MM.1S (cell line): Measurements from ENCODE around the gene SFMBT2.

Experiments
- DNase-seq: peaks from one replicate; pipeline ENCODE4 v3.0.0-alpha.2; 2015
- H2AFZ ChIP-seq: fragments of 300-600 bp; sonication (generic); 2 replicates; pipeline ENCODE4 v1.6.0; 2016; ENCODE audit warnings: antibody characterized with exemption, low read length
- H3F3A ChIP-seq: fragments of 300-600 bp; sonication (generic); 2 replicates; pipeline ENCODE4 v1.6.1; 2016; ENCODE audit warnings: mild to moderate bottlenecking, antibody characterized with exemption, low read length, moderate library complexity, mixed read lengths; ENCODE audit not compliant: insufficient read depth
- H3K27ac ChIP-seq: fragments of 300-600 bp; sonication (generic); 2 replicates; pipeline ENCODE4 v1.5.1; 2016; ENCODE audit warnings: mild to moderate bottlenecking, low read length
- H3K27me3 ChIP-seq: fragments of 300-600 bp; sonication (generic); replicated peaks from 2 replicates; pipeline ENCODE4 v1.6.0; 2016; ENCODE audit warnings: low read length; ENCODE audit not compliant: insufficient read depth
- H3K36me3 ChIP-seq: fragments of 300-600 bp; sonication (generic); replicated peaks from 2 replicates; pipeline ENCODE4 v1.6.1; 2016; ENCODE audit warnings: mild to moderate bottlenecking, low read length, mixed read lengths; ENCODE audit not compliant: insufficient read depth
- H3K4me1 ChIP-seq: fragments of 300-600 bp; sonication (generic); 2 replicates; pipeline ENCODE4 v1.6.1; 2016; ENCODE audit warnings: low read length, mixed read lengths
- H3K4me2 ChIP-seq: fragments of 300-600 bp; sonication (generic); 2 replicates; pipeline ENCODE4 v1.6.0; 2016; ENCODE audit warnings: low read depth, low read length
- H3K4me3 ChIP-seq: fragments of 300-600 bp; sonication (generic); 2 replicates; pipeline ENCODE4 v1.5.1; 2016; ENCODE audit warnings: low read length, mixed read lengths
- H3K79me2 ChIP-seq: fragments of 300-600 bp; sonication (generic); 2 replicates; pipeline ENCODE4 v1.6.1; 2016; ENCODE audit warnings: mixed run types, low read length, mixed read lengths
- H3K9ac ChIP-seq: fragments of 300-600 bp; sonication (generic); 2 replicates; pipeline ENCODE4 v1.6.1; 2016; ENCODE audit warnings: low read length, mixed read lengths
- H3K9me2 ChIP-seq: fragments of 300-600 bp; sonication (generic); replicated peaks from 2 replicates; pipeline ENCODE4 v1.6.1; 2016; ENCODE audit warnings: mild to moderate bottlenecking, low read length, mixed read lengths; ENCODE audit not compliant: insufficient read depth
- H3K9me3 ChIP-seq: fragments of 300-600 bp; sonication (generic); replicated peaks from 2 replicates; pipeline ENCODE4 v1.6.1; 2016; ENCODE audit warnings: mild to moderate bottlenecking, low read length, mixed read lengths; ENCODE audit not compliant: insufficient read depth
- H4K20me1 ChIP-seq: fragments of 300-600 bp; sonication (generic); 2 replicates; pipeline ENCODE4 v1.6.1; 2016; ENCODE audit warnings: mild to moderate bottlenecking, low read length, moderate library complexity, mixed read lengths; ENCODE audit not compliant: insufficient read depth
- CTCF ChIP-seq: fragments of 300-600 bp; sonication (generic); IDR thresholded peaks from 2 replicates; pipeline ENCODE4 v1.5.1; 2016; ENCODE audit warnings: antibody characterized with exemption, low read length, mixed read lengths
- EZH2 ChIP-seq: fragments of 300-600 bp; sonication (generic); optimal IDR thresholded peaks from 2 replicates; pipeline ENCODE3; 2017; ENCODE audit warnings: low read depth, mild to moderate bottlenecking, antibody characterized with exemption, low read length, mixed read lengths
- EZH2phosphoT487 ChIP-seq: fragments of 300-600 bp; sonication (generic); IDR thresholded peaks from 2 replicates; pipeline ENCODE4 v1.6.1; 2018; ENCODE audit warnings: antibody characterized with exemption, low read length

SFMBT2 gene

GRCh38 chr10:7117177-7117799, 293.5 kb downstream of the SFMBT2 start:
- Histone ChIP-seq H3K4me3 (no peak overlapping the region), H3F3A (no peaks in the 10 kb centered on the region), H3K9me3 (no peaks in the 10 kb centered on the region), H3K9me2 (no peaks in the 10 kb centered on the region), H3K4me2 (no peak overlapping the region), H4K20me1 (no peaks in the 10 kb centered on the region), H3K9ac (no peak overlapping the region), H3K27me3 (no peaks in the 10 kb centered on the region), H2AFZ (no peak overlapping the region), H3K27ac (no peak overlapping the region), H3K4me1 (no peaks in the 10 kb centered on the region), H3K36me3 (no peaks in the 10 kb centered on the region), H3K79me2 (no peaks in the 10 kb centered on the region)
- TF ChIP-seq EZH2phosphoT487 (no peak), CTCF (no peak), EZH2 (no peak)
- DNase-seq, result no peak

DNA sequence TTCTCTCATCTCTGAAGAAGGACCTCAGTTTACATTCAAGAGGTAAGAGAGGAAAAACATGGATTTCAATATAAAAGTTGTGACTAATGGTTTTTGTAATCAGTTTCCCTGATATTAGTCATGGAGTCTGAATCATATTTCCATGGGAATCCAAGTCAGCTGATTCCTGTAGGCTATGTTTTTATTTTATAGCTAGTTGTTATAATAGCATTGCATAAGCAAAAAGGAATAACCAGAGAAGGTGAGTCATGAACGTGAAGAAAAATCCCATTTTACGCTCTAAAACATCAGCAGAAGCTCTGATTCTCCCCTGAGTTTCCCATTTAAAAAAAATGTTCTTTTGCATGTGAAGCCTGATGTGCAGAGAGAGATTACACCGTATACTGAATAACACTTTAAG, 299.3 kb downstream of the SFMBT2 start:
- Histone ChIP-seq H3K36me3 (no peaks in the 10 kb centered on the region), H3K27me3 (no peaks in the 10 kb centered on the region), H3K4me2 (no peak overlapping the region), H3K9ac (no peak overlapping the region), H3F3A (no peaks in the 10 kb centered on the region), H3K79me2 (no peaks in the 10 kb centered on the region), H3K4me3 (no peak overlapping the region), H3K9me3 (no peaks in the 10 kb centered on the region), H4K20me1 (no peaks in the 10 kb centered on the region), H3K4me1 (no peaks in the 10 kb centered on the region), H2AFZ (no peak overlapping the region), H3K27ac (no peak overlapping the region), H3K9me2 (no peaks in the 10 kb centered on the region)
- TF ChIP-seq CTCF, result no peak
- no peak for TF ChIP-seq EZH2phosphoT487
- TF ChIP-seq EZH2, result no peak
- no peak for DNase-seq

DNA sequence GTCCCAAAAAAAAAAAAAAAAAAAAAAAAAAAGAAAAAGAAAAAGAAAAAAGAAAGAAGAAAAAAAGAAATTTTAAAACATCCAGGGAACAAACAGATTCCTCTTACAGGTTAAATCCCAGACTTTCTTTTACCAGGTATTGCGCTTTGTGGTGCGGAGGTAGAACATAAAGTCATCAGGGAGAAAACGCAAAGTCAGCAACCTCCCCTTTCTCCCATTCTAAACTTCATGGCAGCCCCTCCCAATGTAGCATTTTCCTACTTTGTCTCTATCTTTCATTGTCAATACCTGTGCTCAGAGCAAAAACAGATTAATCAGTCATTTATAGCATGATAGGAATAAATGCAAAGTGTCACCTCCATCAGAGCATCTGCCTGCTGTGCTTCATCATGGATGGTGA, 299.7 kb downstream of the SFMBT2 start:
- H3K36me3 ChIP-seq, result no peaks in the 10 kb centered on the region
- no peak overlapping the region for H3K4me3 ChIP-seq
- H3K9me3 ChIP-seq, result no peaks in the 10 kb centered on the region
- H3K9me2 ChIP-seq, result no peaks in the 10 kb centered on the region
- H3K27me3 ChIP-seq, result no peaks in the 10 kb centered on the region
- H2AFZ ChIP-seq, result no peak overlapping the region
- no peak for DNase-seq
- no peak for TF ChIP-seq EZH2phosphoT487
- no peak for TF ChIP-seq EZH2
- no peak for TF ChIP-seq CTCF
- H3K27ac ChIP-seq, result no peak overlapping the region
- H4K20me1 ChIP-seq, result no peaks in the 10 kb centered on the region
- H3K9ac ChIP-seq, result no peak overlapping the region
- no peak overlapping the region for H3K4me2 ChIP-seq
- H3K79me2 ChIP-seq, result no peaks in the 10 kb centered on the region
- no peaks in the 10 kb centered on the region for H3K4me1 ChIP-seq
- no peaks in the 10 kb centered on the region for H3F3A ChIP-seq
